ENCODE results near the gene RBBP4. TPM values are rescaled to one million over a fixed set of nuclear protein-coding genes. Genes with fewer than 3 reads are reported as not detected.

RBBP4 gene
- total and polyA plus RNA-seq, 2 of the 13 experiments (the other 11 are each of a cell fraction or from before 2014, with no cell fraction given), result 64.4 to 166 TPM

GRCh38 chr1:32650752-32651460, at the start of gene RBBP4 (continued):
- TF ChIP-seq ZNF407 (CRISPR knock-in tag; IDR thresholded peaks at IDR 0.05; ENCODE audit: not compliant biosample characterization) (peak; percentile 92), TBX2 (CRISPR knock-in tag; IDR thresholded peaks at IDR 0.05; ENCODE audit: borderline replicate concordance) (peak; percentile 70), PLSCR1 (CRISPR knock-in tag; IDR thresholded peaks at IDR 0.05; ENCODE audit: borderline replicate concordance) (peak; percentile 92), NCOR1 (IDR thresholded peaks at IDR 0.05; ENCODE audit: borderline replicate concordance, low read length) (no peak), AKNA (CRISPR knock-in tag; IDR thresholded peaks at IDR 0.05; ENCODE audit: borderline replicate concordance) (no peak; the same call in 1 of the 2 replicates), ASH2L (IDR thresholded peaks at IDR 0.05; ENCODE audit: insufficient read length, low read depth, low read length) (peak; percentile 77), ZNF451 (CRISPR knock-in tag; IDR thresholded peaks at IDR 0.05) (no peak; the same call in none of the 2 replicates), ZSCAN31 (CRISPR knock-in tag; IDR thresholded peaks at IDR 0.05; ENCODE audit: low read depth) (no peak; the same call in 1 of the 2 replicates), RELA (CRISPR knock-in tag; IDR thresholded peaks at IDR 0.05) (no peak), ZNF335 (CRISPR knock-in tag; IDR thresholded peaks at IDR 0.05) (no peak), PLRG1 (conservative IDR thresholded peaks at IDR 0.05) (no peak), CREBL2 (CRISPR knock-in tag; IDR thresholded peaks at IDR 0.05; ENCODE audit: borderline replicate concordance) (peak; percentile 51; the same call in 1 of the 2 replicates)
